HL-60 (cell line): ENCODE results near the gene SETD3.

Experiments used
- DNase-seq, 2 experiments: peaks; one replicate each; pipeline ENCODE4 v3.0.0-alpha.2; 2010 to 2020; ENCODE audit warnings: low read depth in 1 of 2, low spot score in 1 of 2
- H3K27ac ChIP-seq: fragments of 250-450 bp; sonication (Bioruptor Pico); replicated peaks from 2 replicates; pipeline ENCODE4 v1.5.1; 2020; ENCODE audit warnings: mild to moderate bottlenecking, moderate library complexity
- H3K27me3 ChIP-seq: fragments of 250-450 bp; sonication (Bioruptor Pico); 2 replicates; pipeline ENCODE4 v1.5.1; 2021; ENCODE audit warnings: mild to moderate bottlenecking, moderate library complexity; ENCODE audit not compliant: insufficient read depth, poor library complexity, severe bottlenecking
- H3K4me3 ChIP-seq: replicated peaks from 2 replicates; pipeline ENCODE4 v1.5.1; 2011; ENCODE audit warnings: mild to moderate bottlenecking, control low read depth, low read length; ENCODE audit not compliant: insufficient read depth
- CTCF ChIP-seq: IDR thresholded peaks from one replicate; pipeline ENCODE4 v1.5.1; 2011; ENCODE audit warnings: low read length, control low read depth, inconsistent platforms; ENCODE audit not compliant: insufficient read depth
- GABPA ChIP-seq: IDR thresholded peaks from 2 replicates; pipeline ENCODE4 v1.6.1; 2012; ENCODE audit warnings: low read depth
- POLR2AphosphoS5 ChIP-seq: IDR thresholded peaks from 2 replicates; pipeline ENCODE4 v1.6.1; 2012; ENCODE audit warnings: low read depth
- REST ChIP-seq: IDR thresholded peaks from 2 replicates; pipeline ENCODE4 v1.6.1; 2012; ENCODE audit warnings: low read depth; ENCODE audit not compliant: insufficient replicate concordance
- SPI1 ChIP-seq: IDR thresholded peaks from 2 replicates; pipeline ENCODE4 v1.6.1; 2012; ENCODE audit warnings: low read depth, mild to moderate bottlenecking, borderline replicate concordance

Gene SETD3

GRCh38 chr14:99383472-99384449, 96.9 kb downstream of the SETD3 start:
- H3K27ac ChIP-seq, result no peak overlapping the region
- TF ChIP-seq GABPA, result no peak
- no peak for TF ChIP-seq REST
- no peak for TF ChIP-seq SPI1
- TF ChIP-seq CTCF, result no peak
- no peak for TF ChIP-seq POLR2AphosphoS5
- H3K27me3 ChIP-seq, result peaks cover 2% of the 10 kb centered on the region
- no peak overlapping the region for H3K4me3 ChIP-seq
- no peak for DNase-seq

- no peaks in the 10 kb centered on the region for H3K27me3 ChIP-seq
- no peak for DNase-seq
- no peak overlapping the region for H3K27ac ChIP-seq
- TF ChIP-seq POLR2AphosphoS5 (no peak), GABPA (no peak), CTCF (no peak), SPI1 (no peak), REST (no peak)
- H3K4me3 ChIP-seq, result no peak overlapping the region
These were observed 97.7 kb downstream of the SETD3 start for GRCh38 chr14:99382781-99383471.

- Histone ChIP-seq H3K4me3 (no peak overlapping the region), H3K27me3 (peaks cover 2% of the 10 kb centered on the region), H3K27ac (no peak overlapping the region)
- no peak for DNase-seq
- TF ChIP-seq REST, result no peak
- no peak for TF ChIP-seq SPI1
- TF ChIP-seq CTCF, result no peak
- TF ChIP-seq POLR2AphosphoS5, result no peak
- no peak for TF ChIP-seq GABPA
These were observed 98.6 kb downstream of the SETD3 start for GRCh38 chr14:99382071-99382470.
